ENCODE results near the gene SF3B3. TPM values are rescaled to one million over a fixed set of nuclear protein-coding genes. Genes with fewer than 3 reads are reported as not detected.

Gene SF3B3
- total RNA-seq, 4 donors from 2014 or later: 74.2 to 142 (median 112) TPM

DNA sequence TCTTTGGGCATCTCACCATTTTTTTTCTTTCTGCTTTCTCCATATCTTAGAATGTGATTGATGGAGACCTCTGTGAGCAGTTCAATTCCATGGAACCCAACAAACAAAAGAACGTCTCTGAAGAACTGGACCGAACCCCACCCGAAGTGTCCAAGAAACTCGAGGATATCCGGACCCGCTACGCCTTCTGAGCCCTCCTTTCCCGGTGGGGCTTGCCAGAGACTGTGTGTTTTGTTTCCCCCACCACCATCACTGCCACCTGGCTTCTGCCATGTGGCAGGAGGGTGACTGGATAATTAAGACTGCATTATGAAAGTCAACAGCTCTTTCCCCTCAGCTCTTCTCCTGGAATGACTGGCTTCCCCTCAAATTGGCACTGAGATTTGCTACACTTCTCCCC is 48.0 kb downstream of the SF3B3 start:
- intact Hi-C loops (cut with DNase I): no loop called here
- peaks cover 61 to 63% of the 10 kb centered on the region in 2 donors for H3K36me3 ChIP-seq
- H3K4me1 ChIP-seq: peaks cover 20 to 29% of the 10 kb centered on the region in 2 donors
- no peak overlapping the region for H3K4me3 ChIP-seq (replicated peaks in 1 of 3)
- no peaks in the 10 kb centered on the region for H3K27me3 ChIP-seq
- no peaks in the 10 kb centered on the region for H3K9me3 ChIP-seq
- TF ChIP-seq POLR2A (IDR thresholded peaks at IDR 0.05): no peak
- TF ChIP-seq, protein P1, sequence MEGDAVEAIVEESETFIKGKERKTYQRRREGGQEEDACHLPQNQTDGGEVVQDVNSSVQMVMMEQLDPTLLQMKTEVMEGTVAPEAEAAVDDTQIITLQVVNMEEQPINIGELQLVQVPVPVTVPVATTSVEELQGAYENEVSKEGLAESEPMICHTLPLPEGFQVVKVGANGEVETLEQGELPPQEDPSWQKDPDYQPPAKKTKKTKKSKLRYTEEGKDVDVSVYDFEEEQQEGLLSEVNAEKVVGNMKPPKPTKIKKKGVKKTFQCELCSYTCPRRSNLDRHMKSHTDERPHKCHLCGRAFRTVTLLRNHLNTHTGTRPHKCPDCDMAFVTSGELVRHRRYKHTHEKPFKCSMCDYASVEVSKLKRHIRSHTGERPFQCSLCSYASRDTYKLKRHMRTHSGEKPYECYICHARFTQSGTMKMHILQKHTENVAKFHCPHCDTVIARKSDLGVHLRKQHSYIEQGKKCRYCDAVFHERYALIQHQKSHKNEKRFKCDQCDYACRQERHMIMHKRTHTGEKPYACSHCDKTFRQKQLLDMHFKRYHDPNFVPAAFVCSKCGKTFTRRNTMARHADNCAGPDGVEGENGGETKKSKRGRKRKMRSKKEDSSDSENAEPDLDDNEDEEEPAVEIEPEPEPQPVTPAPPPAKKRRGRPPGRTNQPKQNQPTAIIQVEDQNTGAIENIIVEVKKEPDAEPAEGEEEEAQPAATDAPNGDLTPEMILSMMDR (IDR thresholded peaks at IDR 0.05): no peak
- 82 to 95% methylated on average over 8 of the region's 8 CpGs for WGBS, 2 donors
- peak overlapping the region in 1 of 3 donors; percentile 77 for H3K27ac ChIP-seq
- no peak for DNase-seq

DNA sequence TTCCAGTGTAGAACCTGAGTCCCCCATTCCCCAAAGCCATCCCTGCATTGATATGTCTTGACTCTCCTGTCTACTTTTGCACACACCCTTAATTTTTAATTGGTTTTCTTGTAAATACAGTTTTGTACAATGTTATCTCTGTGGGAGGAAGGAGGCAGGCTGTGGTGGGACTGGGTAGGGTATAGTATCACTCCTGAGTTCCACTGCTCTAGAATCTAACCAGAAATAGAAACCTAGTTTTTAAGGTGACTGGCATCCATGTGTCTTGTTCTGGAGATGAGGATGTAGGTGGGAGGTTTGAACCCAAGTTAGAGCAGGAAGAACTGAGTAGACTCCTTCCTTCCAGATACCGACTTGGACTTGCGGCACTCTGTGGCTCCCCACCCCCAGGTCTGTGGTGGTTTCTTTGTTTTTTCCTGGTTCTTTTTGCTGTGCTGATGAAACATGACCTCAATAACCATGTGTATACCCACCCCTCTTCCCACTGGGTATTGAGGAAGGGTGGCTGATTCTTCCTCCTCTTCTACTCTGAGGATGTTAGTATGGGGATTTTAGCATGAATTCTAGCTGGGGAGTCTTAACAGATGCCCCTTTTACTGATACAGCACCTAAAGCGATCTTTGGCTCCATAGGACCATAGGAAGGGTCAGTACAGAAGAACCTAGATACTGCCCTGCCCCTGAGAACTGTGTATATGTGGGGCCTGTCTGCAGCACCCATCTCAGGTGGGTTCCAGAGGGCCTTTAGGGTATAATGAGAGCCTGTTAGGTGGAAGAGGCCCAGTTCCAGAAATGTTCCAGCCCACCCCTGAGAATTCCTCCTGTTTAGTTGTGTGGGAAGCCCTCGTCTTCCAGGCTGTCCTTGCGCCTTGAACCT is 48.7 kb downstream of the SF3B3 start:
- WGBS, 2 donors: 87 to 94% methylated on average over 5 of the region's 5 CpGs
- Histone ChIP-seq H3K27me3 (no peaks in the 10 kb centered on the region), H3K27ac (peak overlapping the region in 2 of 3 donors; percentile 42 to 77), H3K36me3 (peaks cover 54 to 57% of the 10 kb centered on the region in 2 donors), H3K4me1 (peaks cover 20 to 35% of the 10 kb centered on the region in 2 donors), H3K4me3 (replicated peaks in 1 of 3) (no peak overlapping the region), H3K9me3 (no peaks in the 10 kb centered on the region)
- TF ChIP-seq, protein P1 (IDR thresholded peaks at IDR 0.05): no peak
- TF ChIP-seq POLR2A (IDR thresholded peaks at IDR 0.05): no peak
- no peak for DNase-seq
- intact Hi-C loops (cut with DNase I): no loop called here

DNA sequence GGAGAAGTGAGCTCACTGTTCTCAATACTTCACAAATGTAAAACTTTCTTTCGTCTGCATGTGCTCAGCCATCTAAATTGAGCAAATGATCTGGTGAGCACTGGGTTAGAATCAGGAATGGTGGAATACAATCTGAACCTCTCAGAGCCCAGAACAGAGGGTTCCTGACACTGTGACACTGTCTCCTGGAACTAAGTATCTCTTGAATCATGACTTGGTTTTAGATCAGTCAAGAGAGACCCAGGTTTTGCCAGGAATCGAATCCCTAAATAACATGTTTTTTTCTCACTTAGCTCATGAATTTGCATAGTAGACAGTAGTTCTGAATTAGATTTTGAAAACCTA is 49.3 kb downstream of the SF3B3 start:
- Histone ChIP-seq H3K36me3 (peaks cover 48 to 51% of the 10 kb centered on the region in 2 donors), H3K27ac (peak overlapping the region; percentile 37 to 77 (median 42)), H3K9me3 (no peaks in the 10 kb centered on the region), H3K27me3 (no peaks in the 10 kb centered on the region), H3K4me1 (peaks cover 20 to 36% of the 10 kb centered on the region in 2 donors), H3K4me3 (replicated peaks in 1 of 3) (no peak overlapping the region)
- no peak for DNase-seq
- intact Hi-C loops (cut with DNase I): no loop called here
- WGBS, 2 donors: 55 to 69% methylated on average over 2 of the region's 2 CpGs
- no peak for TF ChIP-seq POLR2A (IDR thresholded peaks at IDR 0.05)
- TF ChIP-seq, protein P1 (IDR thresholded peaks at IDR 0.05): no peak

DNA sequence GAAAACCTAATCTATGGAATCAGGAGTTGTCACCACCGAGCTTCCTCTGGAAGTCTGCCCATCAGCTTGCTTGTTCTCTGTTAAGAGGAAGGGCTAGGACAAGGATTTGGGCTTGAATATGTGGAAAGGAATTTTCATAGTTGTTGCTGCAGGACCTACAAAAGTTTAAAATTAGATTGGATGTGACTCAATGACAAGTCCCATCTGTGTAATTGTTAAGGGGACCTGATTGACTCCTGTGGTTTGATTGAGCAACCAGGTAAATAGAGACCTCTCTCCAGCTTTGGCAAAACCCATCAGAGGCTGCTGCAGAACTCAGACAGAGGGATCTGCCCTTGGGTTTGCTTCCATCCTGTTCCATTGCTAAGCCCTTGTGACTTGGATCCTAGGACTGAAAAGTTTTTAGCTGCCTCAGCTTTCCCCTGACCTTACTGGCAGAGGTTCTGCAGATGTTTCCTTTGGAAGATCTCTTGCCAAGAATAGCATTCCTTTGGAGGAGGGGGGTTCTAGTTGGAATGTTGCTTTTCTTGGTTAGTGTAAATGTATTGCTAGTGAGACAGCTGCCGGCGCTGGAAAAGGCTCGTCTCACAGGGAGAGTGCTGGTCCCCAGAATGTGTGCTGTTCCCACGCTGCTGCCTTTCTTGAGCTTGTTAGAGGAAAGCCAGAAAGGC is 50.0 kb downstream of the SF3B3 start:
- Histone ChIP-seq H3K4me1 (peaks cover 20 to 36% of the 10 kb centered on the region in 2 donors), H3K27ac (peak overlapping the region; percentile 37 to 77 (median 42)), H3K9me3 (no peaks in the 10 kb centered on the region), H3K36me3 (peaks cover 41 to 44% of the 10 kb centered on the region in 2 donors), H3K27me3 (no peaks in the 10 kb centered on the region), H3K4me3 (replicated peaks in 1 of 3) (no peak overlapping the region)
- intact Hi-C loops (cut with DNase I): no loop called here
- 16 to 40% methylated on average over 5 of the region's 5 CpGs for WGBS, 2 donors
- no peak for TF ChIP-seq POLR2A (IDR thresholded peaks at IDR 0.05)
- peak in 1 of 2 donors; percentile 49 for DNase-seq

DNA sequence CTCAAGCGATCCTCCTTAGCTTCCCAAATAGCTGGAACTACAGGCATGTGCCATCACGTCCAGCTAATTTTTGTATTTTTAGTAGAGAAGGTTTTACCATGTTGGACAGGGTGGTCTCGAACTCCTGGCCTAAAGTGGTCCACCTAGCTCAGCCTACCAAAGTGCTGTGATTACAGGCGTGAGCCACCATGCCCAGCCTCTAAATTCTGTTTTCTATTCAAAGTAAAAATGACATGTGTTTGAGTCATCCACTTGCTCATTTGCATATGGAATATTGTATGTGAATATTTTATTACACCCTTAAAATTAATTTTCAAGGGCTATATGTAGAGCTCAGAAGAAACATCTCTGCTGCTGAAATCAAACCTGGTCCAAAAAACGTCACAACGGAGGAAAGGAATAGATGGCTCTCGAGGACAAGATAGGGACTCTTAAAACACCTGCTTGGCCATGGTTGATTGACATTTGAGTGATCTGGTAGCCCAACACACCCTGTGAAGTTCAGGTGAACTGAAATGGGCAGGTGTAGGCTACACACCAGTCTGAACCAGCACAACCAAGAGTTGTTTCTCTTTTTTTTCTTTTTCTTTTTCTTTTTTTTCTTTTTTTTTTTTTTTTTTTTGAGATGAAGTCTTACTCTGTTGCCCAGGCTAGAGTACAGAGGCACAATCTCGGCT is 51.1 kb downstream of the SF3B3 start:
- DNase-seq: no peak

More for the DNA sequence above, 51.1 kb downstream of the SF3B3 start:
- intact Hi-C loops (cut with DNase I): no loop called here
- Histone ChIP-seq H3K4me3 (replicated peaks in 1 of 3) (no peak overlapping the region), H3K36me3 (peaks cover 30 to 32% of the 10 kb centered on the region in 2 donors), H3K27me3 (no peaks in the 10 kb centered on the region), H3K27ac (peak overlapping the region in 2 of 3 donors; percentile 42 to 77), H3K9me3 (no peaks in the 10 kb centered on the region), H3K4me1 (peaks cover 20 to 41% of the 10 kb centered on the region in 2 donors)
- WGBS, 2 donors: 86 to 87% methylated on average over 8 of the region's 8 CpGs
- TF ChIP-seq, protein P1 (IDR thresholded peaks at IDR 0.05): no peak
- no peak for TF ChIP-seq POLR2A (IDR thresholded peaks at IDR 0.05)

Data from thyroid gland (tissue), 4 donors.